HG03280 (cell line): ENCODE data around the gene SPA17.

Experiments used
- ATAC-seq: cut with Tn5 transposase; IDR thresholded peaks from one replicate; pipeline ENCODE4 v1.9.1; 2021; ENCODE audit warnings: mild to moderate bottlenecking, moderate library complexity; ENCODE audit not compliant: unreplicated experiment

Gene SPA17

DNA sequence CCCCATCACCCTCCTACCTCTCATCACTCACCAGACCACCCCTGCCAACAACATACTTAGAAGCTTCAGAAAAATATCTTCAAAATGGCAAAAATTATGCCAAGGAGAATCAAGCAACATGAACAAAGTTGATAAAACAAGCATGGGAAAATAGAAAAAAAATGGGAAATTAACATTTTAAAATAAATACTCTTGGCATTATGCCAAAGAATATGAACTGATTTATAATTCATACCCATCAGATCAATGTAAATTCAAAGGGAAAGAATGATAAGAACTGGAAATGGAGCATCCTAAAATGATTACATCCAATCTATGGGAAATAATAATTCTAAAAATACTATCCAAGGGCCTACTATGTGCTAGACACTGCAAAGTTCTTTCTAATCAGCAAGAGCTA, 12.2 kb upstream of the SPA17 start:
- ATAC-seq = no peak

DNA sequence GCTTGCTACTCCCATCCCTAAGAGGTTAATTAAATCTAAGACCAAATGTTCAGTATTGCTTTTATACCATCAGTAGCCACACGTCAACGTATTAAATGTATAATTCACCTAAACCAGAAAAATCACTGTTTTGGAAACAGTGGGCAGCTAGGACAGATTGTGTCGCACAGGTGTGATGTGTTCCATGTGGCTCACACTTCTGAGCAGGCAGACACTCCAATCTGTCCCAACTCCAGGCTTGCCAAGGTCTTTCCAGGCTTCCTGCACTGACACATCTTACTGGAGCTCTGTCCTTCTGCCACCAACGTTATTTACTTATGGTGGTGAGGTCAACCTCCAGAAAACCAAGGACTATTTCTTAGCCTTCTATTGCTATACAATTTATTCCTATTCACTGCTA, 11.6 kb upstream of the SPA17 start:
- no peak for ATAC-seq

DNA sequence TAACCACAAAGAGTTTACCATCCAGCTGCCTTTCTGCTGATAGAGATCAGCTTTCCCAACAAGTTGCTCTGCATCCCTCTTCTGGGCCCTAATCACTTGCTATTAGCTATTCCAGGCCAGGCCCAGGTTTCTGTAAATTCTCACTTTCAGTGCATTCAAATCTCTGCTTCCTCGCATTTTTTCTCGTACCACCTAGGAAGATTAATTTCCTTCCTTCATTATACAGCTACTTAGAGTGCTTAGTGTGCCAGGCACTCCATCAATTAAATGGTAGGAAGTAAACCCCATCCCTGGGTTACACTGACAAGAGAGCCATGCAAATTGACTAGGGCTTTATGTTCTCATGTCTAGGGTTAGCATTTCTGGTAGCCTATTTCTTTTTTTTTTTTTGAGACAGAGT, 9.8 kb upstream of the SPA17 start:
- no peak for ATAC-seq

DNA sequence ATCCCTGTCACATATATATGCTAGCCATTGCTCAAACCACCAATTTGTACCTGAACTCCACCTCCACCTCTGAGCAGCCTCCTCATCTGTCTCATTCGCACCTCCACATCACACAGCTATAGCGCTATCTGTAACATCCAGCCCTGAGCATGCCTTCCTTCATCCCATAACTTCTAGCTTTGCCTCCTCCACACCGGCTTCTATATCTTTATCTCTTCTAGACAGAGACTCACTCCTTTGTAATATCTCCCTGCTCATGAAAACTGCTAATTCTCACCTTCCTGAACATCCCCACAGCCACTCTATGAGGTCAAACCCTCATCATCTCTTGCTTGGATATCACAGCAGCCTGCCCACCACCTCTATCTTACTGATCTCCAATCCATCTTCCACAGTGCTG, 6.1 kb upstream of the SPA17 start:
- no peak for ATAC-seq

DNA sequence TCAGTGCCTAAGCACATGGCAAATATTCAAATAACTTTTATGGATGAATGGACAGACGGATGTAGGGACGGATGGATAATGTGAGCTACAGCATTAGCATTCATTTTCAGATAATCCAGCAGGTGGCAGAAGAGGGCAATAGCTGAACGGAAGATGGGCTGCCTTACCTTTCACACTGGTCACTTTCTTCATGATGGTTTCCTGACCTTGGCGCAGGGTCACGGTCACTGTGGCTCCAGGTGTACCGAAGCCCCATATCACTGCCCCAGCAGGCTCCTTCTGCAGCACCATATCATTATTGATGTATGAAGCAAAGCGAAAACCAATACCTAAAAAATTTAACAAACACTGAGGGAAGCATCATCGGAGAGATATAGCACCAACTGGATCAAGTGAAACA, 4.5 kb upstream of the SPA17 start:
- no peak for ATAC-seq

DNA sequence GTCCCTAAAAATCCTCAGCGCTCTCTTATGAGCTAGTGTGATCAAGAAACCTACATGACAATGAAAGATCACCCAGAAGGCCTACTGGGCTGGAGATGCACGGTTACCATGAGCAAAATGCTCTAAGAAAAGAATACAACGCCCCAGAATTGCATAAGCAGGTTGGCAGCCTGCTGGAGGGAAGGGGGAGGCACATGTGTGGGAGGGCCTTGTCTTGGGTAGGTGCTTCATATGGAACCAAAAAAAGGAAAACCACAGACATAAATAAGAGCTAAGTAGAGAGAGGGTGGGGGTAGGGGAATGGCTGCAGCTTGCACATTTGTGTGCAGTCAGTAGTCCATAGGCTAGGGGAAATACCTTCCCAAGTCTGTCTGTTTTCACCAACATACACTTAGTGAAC, 3.0 kb upstream of the SPA17 start:
- ATAC-seq = no peak

DNA sequence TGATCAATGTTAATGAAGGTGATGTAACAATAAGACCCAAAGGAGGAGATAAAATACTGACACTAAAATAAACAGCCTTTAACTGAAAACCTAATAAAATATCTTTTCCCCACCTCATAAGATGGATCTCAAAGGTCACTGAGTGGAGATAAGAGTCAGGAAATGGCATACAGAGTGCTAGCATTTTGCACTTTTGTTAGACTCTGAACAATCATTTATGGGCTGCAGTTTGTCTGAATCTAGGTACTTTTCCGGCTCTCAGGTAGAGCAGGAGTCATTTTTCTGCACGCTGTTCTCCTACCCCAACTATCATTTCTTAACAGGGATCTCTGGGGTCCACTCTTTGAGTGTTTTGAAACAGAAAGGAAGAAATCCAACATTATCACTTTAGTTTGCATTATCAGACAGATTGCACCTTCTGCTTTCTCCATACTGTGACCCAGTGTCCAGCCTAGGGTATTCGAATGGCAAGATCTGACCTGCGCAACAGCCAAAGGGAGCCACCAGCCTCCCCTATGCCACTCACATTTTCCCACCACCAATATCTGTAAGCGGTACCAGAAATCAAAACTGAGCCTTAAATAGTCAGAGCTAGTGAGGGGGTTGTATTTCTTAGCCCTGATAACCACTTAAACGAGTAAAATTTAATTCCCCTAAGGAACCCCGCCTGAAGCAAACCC, 1.0 kb upstream of the SPA17 start:
- no peak for ATAC-seq

DNA sequence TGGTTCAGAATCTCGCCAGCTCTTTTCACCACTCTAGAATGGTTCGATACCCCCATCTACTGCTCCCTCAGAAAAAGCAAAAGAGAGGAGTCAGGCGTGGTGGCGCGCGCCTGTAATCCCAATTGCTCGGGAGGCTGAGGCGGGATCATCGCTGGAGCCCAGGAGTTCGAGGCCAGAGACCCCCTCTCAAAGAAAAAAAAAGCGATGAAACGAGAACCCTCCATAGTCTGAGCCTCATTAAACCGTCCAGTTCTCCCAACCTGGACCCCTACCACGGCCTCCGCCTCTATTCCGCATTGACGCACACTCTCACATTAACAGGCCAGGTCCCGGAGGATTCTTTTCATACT, 439 bp downstream of the SPA17 start:
- no peak for ATAC-seq

DNA sequence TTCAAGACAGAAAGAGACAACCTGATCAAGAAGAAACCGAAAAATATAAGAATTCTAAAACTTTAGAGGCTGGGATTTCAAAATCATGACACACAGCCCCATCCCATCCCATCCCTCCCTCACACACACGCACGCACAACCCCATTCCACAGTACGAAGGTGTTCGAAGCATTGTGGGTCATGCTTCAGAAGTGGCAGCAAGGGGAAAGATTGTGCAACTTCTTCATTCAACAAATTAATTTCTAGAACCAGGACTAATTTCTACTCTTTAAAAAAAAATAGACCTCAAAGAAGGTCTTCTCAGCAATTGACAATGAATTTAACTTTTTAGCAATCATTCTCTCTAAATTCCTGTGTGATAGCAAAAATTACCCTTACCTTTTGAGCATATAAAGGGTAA, 867 bp downstream of the SPA17 start:
- ATAC-seq = no peak

DNA sequence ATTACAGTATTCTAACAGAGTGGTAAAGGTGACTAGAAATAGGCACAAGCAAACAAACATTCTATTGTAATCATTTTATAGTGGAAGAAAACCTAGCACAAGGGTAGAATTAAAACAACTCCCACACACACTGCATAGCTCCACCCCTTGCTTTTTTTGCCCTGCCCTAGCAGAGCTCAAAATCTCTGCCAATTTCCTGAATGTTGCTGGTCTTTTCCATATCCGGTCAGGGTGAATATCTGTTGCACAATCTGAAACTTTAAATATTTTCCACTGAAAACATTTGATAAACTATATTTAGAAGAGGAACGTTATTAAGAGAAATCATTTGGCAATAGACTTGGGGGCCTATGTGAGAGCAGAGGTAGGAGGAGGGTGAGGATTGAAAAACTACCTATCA, 2.7 kb downstream of the SPA17 start:
- ATAC-seq = no peak

DNA sequence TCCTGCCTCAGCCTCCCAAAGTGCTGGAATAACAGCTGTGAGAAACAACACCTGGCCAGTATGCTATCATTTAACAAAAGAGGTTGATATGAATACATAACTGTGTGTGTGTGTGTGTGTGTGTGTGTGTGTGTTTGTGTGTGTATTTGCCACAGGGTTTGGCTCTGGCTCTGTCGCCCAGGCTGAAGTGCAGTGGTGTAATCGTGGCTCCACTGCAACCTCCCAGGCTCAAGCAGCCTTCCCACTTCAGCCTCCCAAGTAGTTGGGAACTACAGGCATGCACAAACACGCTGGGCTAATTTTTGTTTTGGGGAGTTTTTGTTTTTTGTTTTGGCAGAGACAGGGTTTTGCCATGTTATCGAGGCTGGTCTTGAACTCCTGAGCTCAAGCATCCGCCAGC, 4.7 kb downstream of the SPA17 start:
- ATAC-seq = no peak

DNA sequence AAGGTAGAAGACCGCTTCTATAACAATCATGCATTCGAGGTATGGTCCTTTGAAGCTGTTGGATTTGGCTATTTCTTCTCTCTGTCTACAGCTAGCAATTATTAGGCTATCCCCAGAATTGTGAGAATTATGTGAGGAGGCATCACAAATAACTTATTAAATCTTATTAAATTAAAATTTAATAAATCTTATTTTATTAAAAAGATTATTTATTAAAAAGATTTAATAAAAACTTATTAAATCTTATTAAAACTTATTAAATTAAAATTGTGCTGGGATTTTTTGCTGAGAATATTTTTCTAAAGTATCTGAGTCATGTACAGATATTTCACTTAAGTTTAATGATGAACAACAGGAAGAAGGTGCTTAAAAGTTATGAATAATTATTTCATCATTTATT, 7.7 kb downstream of the SPA17 start:
- no peak for ATAC-seq

DNA sequence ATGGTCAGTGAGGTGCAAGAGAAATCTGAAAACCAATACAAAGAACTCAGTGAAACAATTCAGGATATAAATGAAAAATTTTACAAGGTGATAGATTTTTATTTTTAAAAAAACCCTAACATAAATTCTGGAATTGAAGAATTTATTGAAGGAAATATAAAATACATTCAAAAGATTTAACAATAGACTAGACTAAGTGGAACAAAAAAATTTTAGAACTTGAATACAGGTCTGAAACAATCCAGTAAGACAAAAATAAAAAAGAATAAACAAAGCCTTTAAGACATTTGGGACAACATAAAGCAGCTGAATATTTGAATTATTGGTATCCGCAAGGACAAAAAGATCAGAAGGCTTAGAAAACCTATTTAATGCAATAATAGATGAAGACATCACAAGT, 8.7 kb downstream of the SPA17 start:
- no peak for ATAC-seq

DNA sequence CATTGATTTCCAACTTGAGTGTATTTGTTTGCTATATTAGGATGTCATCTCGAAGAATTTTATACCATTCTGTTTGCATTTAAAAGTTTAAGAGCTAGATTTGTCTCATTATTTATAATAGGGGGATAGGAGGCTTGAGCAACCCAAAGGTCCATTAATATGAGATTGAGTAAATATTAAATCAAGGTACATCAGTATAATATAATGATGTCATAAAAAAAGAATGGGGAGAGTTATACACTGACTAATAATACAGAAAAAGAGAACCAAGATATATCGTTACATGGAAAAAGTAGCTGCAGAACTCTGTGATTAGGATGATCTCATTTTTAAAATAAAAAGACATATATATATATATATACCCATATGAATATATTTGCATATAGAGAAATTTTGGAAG, 19.4 kb downstream of the SPA17 start:
- ATAC-seq = no peak

DNA sequence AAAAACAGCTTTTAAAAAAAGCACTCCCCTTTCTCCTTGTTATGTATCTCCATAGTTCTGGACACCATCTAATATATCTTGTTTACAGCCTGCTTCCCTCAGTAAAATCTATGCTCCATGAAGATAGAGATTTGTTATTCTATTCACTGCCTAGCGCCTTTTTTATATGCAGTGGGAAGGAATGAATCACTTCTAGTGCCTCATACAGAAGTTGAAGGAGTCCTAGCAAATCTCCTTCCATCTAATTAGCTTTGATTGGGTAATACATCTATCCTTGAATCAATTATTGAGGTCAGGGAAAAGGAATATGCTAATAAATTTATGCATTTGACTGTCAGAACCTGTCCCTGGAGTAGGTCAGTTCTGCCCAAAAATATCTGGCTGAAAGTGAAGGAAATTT, 25.8 kb downstream of the SPA17 start:
- no peak for ATAC-seq

DNA sequence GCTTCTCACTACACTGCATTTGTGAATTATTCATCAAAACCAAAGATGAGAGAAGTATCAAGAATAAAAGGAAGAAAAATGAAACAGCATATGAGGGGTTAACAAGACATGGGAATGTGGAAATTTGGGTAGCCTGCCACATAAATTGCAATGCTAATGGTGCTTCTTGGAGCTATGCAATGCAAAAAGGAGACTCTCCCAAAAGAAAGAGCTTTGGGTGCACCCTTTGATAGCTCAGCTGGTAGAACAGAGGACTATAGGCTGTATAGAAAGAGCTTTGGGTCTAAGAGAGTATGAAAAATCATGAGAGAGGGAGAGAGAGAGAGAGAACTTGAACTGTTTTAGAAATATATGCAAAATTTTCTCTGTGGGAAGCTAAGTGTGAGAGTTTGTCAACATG, 26.3 kb downstream of the SPA17 start:
- ATAC-seq = no peak

DNA sequence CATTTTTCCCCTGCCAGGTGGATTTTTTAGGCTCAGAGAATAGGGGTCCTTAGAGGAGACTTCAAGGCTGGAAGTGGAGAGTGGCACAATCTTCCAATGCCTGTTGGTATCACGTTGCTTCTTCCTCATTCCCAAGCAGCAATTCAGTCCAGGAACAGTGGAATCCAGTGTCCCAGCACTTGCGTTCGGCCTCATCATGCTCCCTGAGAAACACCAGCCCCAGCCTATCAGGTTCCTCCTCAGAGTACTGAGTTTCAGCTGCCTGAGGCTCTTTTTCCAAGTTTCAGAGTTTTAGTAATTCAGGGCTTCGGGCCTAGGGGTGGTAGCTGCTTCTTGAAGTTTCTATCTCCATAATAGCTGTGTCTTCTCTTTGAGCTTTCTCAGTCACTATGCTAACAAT, 34.1 kb downstream of the SPA17 start:
- ATAC-seq = no peak

DNA sequence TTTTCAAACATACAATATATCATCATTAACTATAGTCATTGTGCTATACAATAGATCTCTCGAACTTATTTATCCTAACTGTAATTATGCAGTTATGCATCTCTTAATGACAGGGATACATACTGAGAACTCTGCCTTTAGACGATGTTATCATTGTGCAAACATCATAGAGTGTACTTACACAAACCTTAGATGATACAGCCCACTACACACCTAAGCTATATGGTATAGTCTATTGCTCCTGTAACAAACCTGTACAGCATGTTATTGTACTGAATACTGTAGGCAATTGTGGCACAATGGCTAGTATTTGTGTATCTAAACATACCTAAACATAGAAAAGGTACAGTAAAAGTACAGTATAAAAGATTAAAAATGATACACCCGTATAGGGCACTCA, 38.7 kb downstream of the SPA17 start:
- ATAC-seq = no peak

DNA sequence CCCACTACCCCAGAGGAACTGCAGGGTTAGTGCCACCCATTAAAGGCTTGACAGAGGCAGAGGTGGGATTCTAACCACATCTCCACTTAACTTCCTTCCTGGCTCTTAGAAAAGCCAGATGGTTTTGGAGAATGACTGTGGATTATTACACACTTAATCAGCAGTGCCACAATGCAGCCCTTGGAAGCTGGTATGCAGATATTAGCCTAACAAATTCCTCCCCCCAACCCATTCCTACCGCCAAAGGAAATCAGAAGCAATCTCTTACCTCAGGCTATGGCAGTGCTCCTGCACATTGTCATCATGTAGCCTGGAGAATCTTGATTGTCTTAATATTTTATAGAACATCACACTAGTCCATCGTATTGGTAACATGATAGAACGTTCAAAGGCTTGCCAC, 42.9 kb downstream of the SPA17 start:
- ATAC-seq = no peak

DNA sequence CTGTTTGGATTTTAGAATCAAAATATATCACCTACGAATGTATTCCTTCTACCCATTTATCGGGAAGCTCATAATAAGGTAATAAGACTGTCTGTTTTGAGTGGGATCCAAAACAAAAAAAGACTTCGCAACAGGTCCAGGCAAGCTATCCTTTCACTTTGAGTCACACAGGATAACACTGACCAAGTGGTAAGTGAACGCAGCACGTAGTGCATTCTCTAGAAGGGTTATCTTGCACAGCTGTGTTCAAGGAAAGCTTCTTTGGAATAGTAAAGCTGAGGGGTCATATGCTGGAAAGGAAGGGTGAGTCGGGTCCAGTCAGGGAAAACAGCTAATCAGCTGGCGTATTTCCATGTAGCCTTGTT, 43.7 kb downstream of the SPA17 start:
- ATAC-seq = no peak

DNA sequence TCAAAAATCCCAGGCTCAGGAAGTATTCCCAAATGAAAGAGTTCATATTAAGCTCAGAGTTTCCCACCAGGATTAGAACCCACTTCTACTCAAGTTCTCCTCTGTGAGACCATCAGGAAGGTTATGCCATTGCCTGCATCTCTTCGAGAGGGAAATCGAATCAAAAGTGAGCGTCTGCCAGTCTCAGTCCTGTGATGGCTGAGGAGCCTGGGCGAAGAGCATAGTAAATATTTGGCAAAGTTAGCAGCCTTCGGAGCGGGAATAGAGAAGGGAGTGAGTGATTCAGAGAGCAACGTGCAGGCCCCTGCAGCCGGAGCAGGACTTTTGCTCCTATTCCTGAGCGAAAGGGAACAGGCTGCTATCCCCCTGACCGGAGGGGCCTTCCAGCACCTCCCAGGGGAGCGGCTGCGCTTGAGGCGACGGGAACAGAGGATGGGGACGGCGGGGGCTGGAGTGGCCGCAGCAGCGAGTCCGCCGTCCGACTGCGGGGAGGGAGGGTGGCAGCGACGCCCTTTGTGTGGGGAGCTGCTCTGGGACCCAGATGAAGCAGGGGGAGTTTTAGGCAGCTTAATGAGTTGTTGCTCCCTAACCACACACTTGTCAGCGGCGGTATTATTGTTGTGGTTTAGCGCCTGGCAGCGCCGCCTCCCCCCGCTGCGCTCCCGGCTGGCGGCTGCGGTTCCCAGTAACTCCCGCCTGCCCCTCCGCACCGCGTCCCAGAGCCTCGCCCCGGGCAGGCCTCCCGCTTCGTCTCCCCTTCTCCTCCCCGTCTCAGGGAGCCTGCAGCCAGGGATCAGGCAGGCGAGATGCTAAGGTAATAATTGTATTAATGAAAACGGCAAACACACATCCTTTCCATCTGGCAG, 44.3 kb downstream of the SPA17 start:
- no peak for ATAC-seq

DNA sequence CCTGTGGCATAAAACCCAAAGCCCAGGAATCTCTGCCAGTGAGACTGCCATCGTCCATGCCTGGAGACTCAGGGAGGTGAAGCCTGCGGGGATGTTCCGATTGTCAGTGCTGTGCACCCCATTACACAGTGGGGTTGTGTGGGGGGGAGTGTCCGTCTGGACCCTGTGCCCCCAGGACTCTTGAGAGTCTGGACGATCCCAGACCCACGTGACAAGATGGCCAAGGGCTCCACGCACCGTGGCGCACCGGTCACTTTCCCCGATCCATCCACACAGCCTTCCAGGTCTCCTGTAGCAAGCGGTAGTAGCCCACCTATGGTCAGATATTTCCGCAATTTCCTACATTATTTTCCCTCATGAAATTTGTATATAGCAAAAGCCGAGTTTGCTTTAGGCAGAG, 45.1 kb downstream of the SPA17 start:
- no peak for ATAC-seq

DNA sequence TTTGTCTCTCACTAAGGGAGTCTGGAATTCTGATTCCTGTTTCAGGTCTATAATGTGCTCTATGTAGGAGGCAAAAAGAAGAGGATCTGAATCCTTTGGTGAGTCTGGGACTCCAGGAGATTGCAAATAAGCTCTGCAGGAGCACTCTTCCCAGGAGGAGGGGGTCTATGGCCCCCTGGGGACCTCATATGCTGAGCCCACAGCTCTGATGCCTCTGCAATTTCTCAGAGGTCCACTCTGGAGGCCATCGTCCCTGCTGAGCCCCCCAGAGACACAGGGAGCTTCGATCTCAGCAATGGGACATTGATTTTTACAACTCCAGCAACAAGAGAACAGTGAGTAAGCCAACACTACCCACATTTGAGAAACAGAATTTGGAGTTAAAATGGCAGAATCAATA, 45.8 kb downstream of the SPA17 start:
- no peak for ATAC-seq
